ENCODE data around the gene PRKCE. TPM values are rescaled to one million over a fixed set of nuclear protein-coding genes. Genes with fewer than 3 reads are reported as not detected.
A peak's percentile ranks its signal among the peaks of the same experiment; 100 is the strongest.
"Not testable (repeated sequence)": the region's sequence is repeated elsewhere in the genome, so short reads cannot be mapped to it uniquely, and the experiment has no call there.

The PRKCE gene
- total and polyA plus RNA-seq, 4 experiments from 2014 or later: 1.8 to 21.7 (median 11.0) TPM

DNA sequence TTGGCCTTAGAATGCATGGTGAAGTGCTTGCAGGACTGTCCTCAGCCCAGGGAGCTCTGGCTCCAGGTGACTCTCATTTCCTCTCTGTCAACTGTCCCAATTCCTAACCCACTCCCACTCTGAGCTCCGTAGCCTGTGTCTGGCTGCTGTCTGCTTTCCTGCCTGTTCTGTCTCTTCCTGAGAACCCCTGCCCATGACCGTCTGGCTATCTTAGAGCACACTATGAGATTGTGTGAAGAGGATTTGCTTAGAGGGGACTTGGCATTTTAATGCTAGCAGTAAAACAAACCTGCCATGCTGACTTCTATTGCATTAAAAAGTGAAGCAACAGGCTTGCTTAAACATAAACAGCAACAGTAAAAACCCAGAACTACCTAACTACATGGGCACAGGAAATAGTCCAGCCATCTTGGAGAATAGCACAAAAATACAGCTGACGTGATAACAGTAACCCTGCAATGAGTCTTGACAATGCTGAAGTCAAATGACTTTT, 234.7 kb downstream of the PRKCE start:
- Mint-ChIP-seq H3K4me1 (peaks cover 15 to 20% (median 18%) of the 10 kb centered on the region in 4 donors), H3K36me3 (peaks cover 2 to 4% of the 10 kb centered on the region in 2 donors), H3K4me3 (no peak overlapping the region), H3K27ac (no peak overlapping the region), H3K9me3 (peaks cover 0 to 2% (median 0%) of the 10 kb centered on the region in 8 donors), H3K27me3 (no peaks in the 10 kb centered on the region)
- Histone ChIP-seq H3K9me3 (ENCODE audit: control insufficient read depth in 1 of 2, low read length in 2 of 2) (no peaks in the 10 kb centered on the region), H3K27ac (ENCODE audit: low read depth, low read length) (no peak overlapping the region), H3K27me3 (ENCODE audit: insufficient read depth, low read length) (no peaks in the 10 kb centered on the region), H3K4me1 (ENCODE audit: insufficient read depth, low read length) (peaks cover 3% of the 10 kb centered on the region), H3K4me3 (ENCODE audit: low read length in 2 of 2) (no peak overlapping the region), H3K36me3 (ENCODE audit: insufficient read depth, low read length) (no peaks in the 10 kb centered on the region)
- intact Hi-C loops (cut with micrococcal nuclease): no loop called here
- POLR2A ChIA-PET (ENCODE audit: partially characterized antibody): no interaction called here
- CTCF ChIA-PET (ENCODE audit: partially characterized antibody): no interaction called here
- no peak for DNase-seq

DNA sequence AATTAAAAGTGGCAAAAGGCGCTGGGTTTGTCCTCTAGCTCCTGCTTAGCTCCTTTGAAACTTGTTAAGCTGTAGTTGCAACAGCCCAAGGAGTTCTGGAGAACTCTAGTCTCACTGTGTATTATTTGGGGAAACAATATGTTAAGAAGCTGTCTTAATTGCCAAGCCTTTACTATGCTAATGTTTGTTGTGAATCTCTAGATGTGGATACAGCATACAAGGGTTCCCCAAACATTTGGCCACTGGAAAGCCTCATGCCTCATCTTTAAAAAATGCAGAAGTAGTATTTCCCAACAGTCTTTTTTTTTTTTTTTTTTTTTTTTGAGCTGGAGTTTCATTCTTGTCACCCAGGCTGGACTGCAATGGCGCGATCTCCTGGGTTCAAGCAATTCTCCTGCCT, 236.7 kb downstream of the PRKCE start:
- Histone ChIP-seq H3K27me3 (ENCODE audit: insufficient read depth, low read length) (no peaks in the 10 kb centered on the region), H3K9me3 (ENCODE audit: control insufficient read depth in 1 of 2, low read length in 2 of 2) (no peaks in the 10 kb centered on the region), H3K36me3 (ENCODE audit: insufficient read depth, low read length) (no peaks in the 10 kb centered on the region), H3K4me3 (ENCODE audit: low read length in 2 of 2) (no peak overlapping the region), H3K27ac (ENCODE audit: low read depth, low read length) (no peak overlapping the region), H3K4me1 (ENCODE audit: insufficient read depth, low read length) (peaks cover 5% of the 10 kb centered on the region)
- DNase-seq: no peak
- Mint-ChIP-seq H3K27ac (no peak overlapping the region), H3K36me3 (peaks cover 0 to 2% of the 10 kb centered on the region in 2 donors), H3K4me1 (peaks cover 19 to 25% (median 24%) of the 10 kb centered on the region in 4 donors), H3K9me3 (no peaks in the 10 kb centered on the region), H3K4me3 (no peak overlapping the region), H3K27me3 (no peaks in the 10 kb centered on the region)
- intact Hi-C loops (cut with micrococcal nuclease): no loop called here
- CTCF ChIA-PET (ENCODE audit: partially characterized antibody): interaction anchor here (1.1 kb wide), 1 partner anchor 9 kb away, joined by 4 read pairs; no protein-coding TSS in a partner anchor
- POLR2A ChIA-PET (ENCODE audit: partially characterized antibody): no interaction called here

DNA sequence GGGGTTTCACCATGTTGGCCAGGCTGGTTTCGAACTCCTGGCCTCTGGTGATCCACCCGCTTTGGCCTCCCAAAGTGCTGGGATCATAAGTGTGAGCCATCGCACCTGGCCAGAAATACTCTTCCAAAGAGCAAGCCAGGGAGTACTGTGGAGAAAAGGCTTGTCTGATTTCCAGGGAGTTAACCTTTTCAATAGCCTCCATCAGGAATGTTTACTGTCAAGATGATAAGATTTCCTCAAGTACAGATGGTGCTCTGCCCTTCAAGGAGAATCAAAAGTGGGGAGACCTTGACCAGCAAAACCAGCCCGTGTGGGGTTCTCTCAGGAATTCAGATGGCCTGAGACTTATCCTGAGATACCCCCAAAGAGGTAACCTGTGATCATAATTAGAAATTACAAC, 237.2 kb downstream of the PRKCE start:
- H3K27ac ChIP-seq (ENCODE audit: low read depth, low read length): no peak overlapping the region
- no peak for DNase-seq
- Mint-ChIP-seq H3K27me3 (no peaks in the 10 kb centered on the region), H3K4me3 (no peak overlapping the region), H3K36me3 (peaks cover 0 to 2% of the 10 kb centered on the region in 2 donors), H3K27ac (no peak overlapping the region), H3K4me1 (peaks cover 19 to 25% (median 24%) of the 10 kb centered on the region in 4 donors), H3K9me3 (no peaks in the 10 kb centered on the region)
- no peaks in the 10 kb centered on the region for H3K9me3 ChIP-seq (ENCODE audit: control insufficient read depth in 1 of 2, low read length in 2 of 2)
- H3K27me3 ChIP-seq (ENCODE audit: insufficient read depth, low read length): no peaks in the 10 kb centered on the region
- intact Hi-C loops (cut with micrococcal nuclease): no loop called here
- CTCF ChIA-PET (ENCODE audit: partially characterized antibody): no interaction called here
- H3K36me3 ChIP-seq (ENCODE audit: insufficient read depth, low read length): no peaks in the 10 kb centered on the region
- POLR2A ChIA-PET (ENCODE audit: partially characterized antibody): no interaction called here
- H3K4me3 ChIP-seq (ENCODE audit: low read length in 2 of 2): no peak overlapping the region
- peaks cover 5% of the 10 kb centered on the region for H3K4me1 ChIP-seq (ENCODE audit: insufficient read depth, low read length)

DNA sequence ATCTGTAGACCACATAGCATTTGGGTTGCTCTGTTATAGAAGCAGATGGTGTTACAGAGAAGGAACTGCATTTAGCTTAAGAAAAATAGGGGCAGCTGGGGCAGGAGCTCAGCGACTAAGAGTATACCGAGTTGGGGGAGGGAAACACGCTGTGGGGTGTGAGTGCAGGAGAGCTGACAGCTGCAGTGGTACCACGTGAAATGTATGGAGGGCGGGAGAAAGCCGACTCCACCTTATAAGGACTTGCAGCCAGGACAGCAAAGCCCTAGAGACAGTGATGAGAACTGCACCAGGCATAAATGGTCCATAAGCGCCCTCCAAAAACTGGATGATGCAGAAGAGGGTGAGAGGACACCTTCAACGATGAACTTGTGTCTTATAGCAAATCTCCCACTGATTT, 237.6 kb downstream of the PRKCE start:
- Mint-ChIP-seq H3K27me3 (no peaks in the 10 kb centered on the region), H3K4me3 (peak overlapping the region in 2 of 8 donors; percentile 4 to 30), H3K4me1 (peaks cover 19 to 25% (median 24%) of the 10 kb centered on the region in 4 donors), H3K9me3 (no peaks in the 10 kb centered on the region), H3K36me3 (peaks cover 0 to 2% of the 10 kb centered on the region in 2 donors), H3K27ac (peak overlapping the region in 1 of 7 donors; percentile 36)
- intact Hi-C loops (cut with micrococcal nuclease): no loop called here
- Histone ChIP-seq H3K36me3 (ENCODE audit: insufficient read depth, low read length) (no peaks in the 10 kb centered on the region), H3K9me3 (ENCODE audit: control insufficient read depth in 1 of 2, low read length in 2 of 2) (no peaks in the 10 kb centered on the region), H3K4me3 (ENCODE audit: low read length in 2 of 2) (no peak overlapping the region), H3K4me1 (ENCODE audit: insufficient read depth, low read length) (peaks cover 5% of the 10 kb centered on the region), H3K27me3 (ENCODE audit: insufficient read depth, low read length) (no peaks in the 10 kb centered on the region), H3K27ac (ENCODE audit: low read depth, low read length) (no peak overlapping the region)
- ChIA-PET CTCF (ENCODE audit: partially characterized antibody) (no interaction called here), POLR2A (ENCODE audit: partially characterized antibody) (no interaction called here)
- peak in 3 of 5 donors; percentile 3 to 26 (median 9) for DNase-seq

DNA sequence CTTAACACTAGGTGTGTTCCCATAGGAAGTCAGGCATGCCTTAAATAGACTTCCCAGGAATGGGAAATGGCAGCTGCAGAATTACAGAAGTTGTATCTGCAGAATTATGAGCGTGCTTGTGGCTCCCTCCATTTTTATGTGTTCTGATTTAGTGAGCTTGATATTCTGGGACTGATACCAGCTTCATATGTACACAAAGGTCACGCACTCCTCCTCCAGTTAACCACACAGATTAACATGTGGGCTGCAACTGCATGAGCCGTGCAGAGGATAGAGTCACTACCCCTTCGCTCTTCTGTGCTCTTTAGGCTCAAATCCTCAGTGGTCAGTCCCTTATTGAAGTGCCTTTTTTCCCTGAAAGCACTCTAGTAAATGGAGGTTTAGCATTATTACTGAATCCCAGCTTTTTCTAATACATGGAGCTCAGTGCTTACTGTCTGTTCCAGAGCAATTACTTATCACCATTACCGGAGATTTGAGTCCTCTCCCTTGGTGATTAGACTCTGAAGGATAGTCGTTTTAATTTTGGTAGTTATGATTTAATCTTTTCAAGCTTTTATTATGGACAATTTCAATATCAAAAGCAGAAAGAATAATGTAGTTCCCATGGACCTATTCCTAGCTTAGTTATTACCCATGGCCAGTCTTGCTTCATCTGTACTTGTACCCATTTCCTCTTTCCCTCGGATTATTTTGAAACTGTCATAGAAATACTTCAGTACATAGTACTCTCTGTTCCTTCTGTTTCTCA, 238.3 kb downstream of the PRKCE start:
- ChIA-PET CTCF (ENCODE audit: partially characterized antibody) (interaction anchor here (0.8 kb wide), 1 partner anchor 14 kb away, joined by 3 read pairs; no protein-coding TSS in a partner anchor), POLR2A (ENCODE audit: partially characterized antibody) (interaction anchor here (0.7 kb wide), 1 partner anchor 79 kb away, joined by 3 read pairs; no protein-coding TSS in a partner anchor)
- no peaks in the 10 kb centered on the region for H3K27me3 ChIP-seq (ENCODE audit: insufficient read depth, low read length)
- Mint-ChIP-seq H3K27me3 (no peaks in the 10 kb centered on the region), H3K4me1 (peaks cover 21 to 25% (median 24%) of the 10 kb centered on the region in 4 donors), H3K36me3 (peaks cover 0 to 2% of the 10 kb centered on the region in 2 donors), H3K9me3 (no peaks in the 10 kb centered on the region), H3K4me3 (peak overlapping the region in 1 of 8 donors; percentile 39), H3K27ac (no peak overlapping the region)
- intact Hi-C loops (cut with micrococcal nuclease): no loop called here
- H3K4me1 ChIP-seq (ENCODE audit: insufficient read depth, low read length): peaks cover 5% of the 10 kb centered on the region
- H3K27ac ChIP-seq (ENCODE audit: low read depth, low read length): no peak overlapping the region
- H3K9me3 ChIP-seq (ENCODE audit: control insufficient read depth in 1 of 2, low read length in 2 of 2): no peaks in the 10 kb centered on the region
- no peak for DNase-seq
- no peaks in the 10 kb centered on the region for H3K36me3 ChIP-seq (ENCODE audit: insufficient read depth, low read length)
- H3K4me3 ChIP-seq (ENCODE audit: low read length in 2 of 2): no peak overlapping the region

DNA sequence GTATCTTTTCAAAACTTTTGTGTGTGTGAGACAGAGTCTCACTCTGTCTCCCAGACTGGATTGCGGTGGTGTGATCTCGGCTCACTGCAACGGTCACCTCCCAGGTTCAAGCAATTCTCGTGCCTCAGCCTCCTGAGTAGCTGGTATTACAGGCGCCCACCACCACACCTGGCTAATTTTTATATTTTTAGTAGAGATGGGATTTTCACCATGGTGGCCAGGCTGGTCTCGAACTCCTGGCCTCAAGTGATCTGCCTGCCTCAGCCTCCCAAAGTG, 238.8 kb downstream of the PRKCE start:
- H3K27ac Mint-ChIP-seq; H3K27me3 Mint-ChIP-seq; H3K36me3 Mint-ChIP-seq; H3K9me3 Mint-ChIP-seq; H3K27me3 ChIP-seq (ENCODE audit: insufficient read depth, low read length); H3K9me3 ChIP-seq (ENCODE audit: control insufficient read depth in 1 of 2, low read length in 2 of 2); H3K4me1 ChIP-seq (ENCODE audit: insufficient read depth, low read length); DNase-seq; intact Hi-C loops (cut with micrococcal nuclease); H3K4me3 ChIP-seq (ENCODE audit: low read length in 2 of 2); H3K36me3 ChIP-seq (ENCODE audit: insufficient read depth, low read length); H3K27ac ChIP-seq (ENCODE audit: low read depth, low read length): not testable (repeated sequence)
- ChIA-PET CTCF (ENCODE audit: partially characterized antibody) (interaction anchor here (0.8 kb wide), 1 partner anchor 15 kb away, joined by 3 read pairs; no protein-coding TSS in a partner anchor), POLR2A (ENCODE audit: partially characterized antibody) (interaction anchor here (0.7 kb wide), 1 partner anchor 80 kb away, joined by 3 read pairs; no protein-coding TSS in a partner anchor)
- peak overlapping the region in 1 of 8 donors; percentile 39 for H3K4me3 Mint-ChIP-seq
- peaks cover 21 to 25% (median 23%) of the 10 kb centered on the region in 4 donors for H3K4me1 Mint-ChIP-seq

DNA sequence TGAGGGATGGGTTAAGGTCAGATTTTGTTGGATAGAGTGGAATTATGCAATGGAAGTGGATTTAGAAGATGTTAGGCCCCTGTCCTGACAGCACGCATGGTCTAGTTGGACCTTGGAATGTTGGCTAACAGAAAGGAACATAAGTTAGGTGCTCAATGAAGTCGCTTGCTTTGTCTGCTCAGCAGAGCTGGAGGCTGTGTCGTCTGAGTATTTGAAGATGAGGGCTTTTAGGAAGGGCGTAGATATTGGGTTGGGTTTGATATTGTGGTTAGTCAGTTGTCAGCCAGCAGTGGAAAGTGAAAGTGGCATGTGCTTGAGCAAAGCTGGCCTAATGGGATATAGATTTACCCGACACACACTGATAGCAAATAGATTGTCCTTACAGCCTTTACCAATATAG, 239.3 kb downstream of the PRKCE start:
- H3K27me3 ChIP-seq (ENCODE audit: insufficient read depth, low read length): no peaks in the 10 kb centered on the region
- H3K27ac Mint-ChIP-seq: peak overlapping the region in 2 of 7 donors; percentile 19 to 62
- H3K36me3 Mint-ChIP-seq: peaks cover 0 to 2% of the 10 kb centered on the region in 2 donors
- intact Hi-C loops (cut with micrococcal nuclease): no loop called here
- peaks cover 5% of the 10 kb centered on the region for H3K4me1 ChIP-seq (ENCODE audit: insufficient read depth, low read length)
- no peaks in the 10 kb centered on the region for H3K9me3 Mint-ChIP-seq
- H3K27me3 Mint-ChIP-seq: no peaks in the 10 kb centered on the region
- H3K4me3 Mint-ChIP-seq: peak overlapping the region in 4 of 8 donors; percentile 1 to 11 (median 4)
- peak in 3 of 5 donors; percentile 5 to 36 (median 25) for DNase-seq
- H3K36me3 ChIP-seq (ENCODE audit: insufficient read depth, low read length): no peaks in the 10 kb centered on the region
- H3K27ac ChIP-seq (ENCODE audit: low read depth, low read length): no peak overlapping the region
- no peaks in the 10 kb centered on the region for H3K9me3 ChIP-seq (ENCODE audit: control insufficient read depth in 1 of 2, low read length in 2 of 2)
- ChIA-PET CTCF (ENCODE audit: partially characterized antibody) (no interaction called here), POLR2A (ENCODE audit: partially characterized antibody) (no interaction called here)
- H3K4me3 ChIP-seq (ENCODE audit: low read length in 2 of 2): no peak overlapping the region
- H3K4me1 Mint-ChIP-seq: peaks cover 21 to 25% (median 24%) of the 10 kb centered on the region in 4 donors

Measured in CD4-positive, alpha-beta memory T cell (primary cell).